ENCODE data around the gene POGK. TPM values are rescaled to one million over a fixed set of nuclear protein-coding genes. Genes with fewer than 3 reads are reported as not detected.
A peak's percentile ranks its signal among the peaks of the same experiment; 100 is the strongest.

POGK gene
- total RNA-seq, 1 donor from 2014 or later = 47.7 TPM

DNA sequence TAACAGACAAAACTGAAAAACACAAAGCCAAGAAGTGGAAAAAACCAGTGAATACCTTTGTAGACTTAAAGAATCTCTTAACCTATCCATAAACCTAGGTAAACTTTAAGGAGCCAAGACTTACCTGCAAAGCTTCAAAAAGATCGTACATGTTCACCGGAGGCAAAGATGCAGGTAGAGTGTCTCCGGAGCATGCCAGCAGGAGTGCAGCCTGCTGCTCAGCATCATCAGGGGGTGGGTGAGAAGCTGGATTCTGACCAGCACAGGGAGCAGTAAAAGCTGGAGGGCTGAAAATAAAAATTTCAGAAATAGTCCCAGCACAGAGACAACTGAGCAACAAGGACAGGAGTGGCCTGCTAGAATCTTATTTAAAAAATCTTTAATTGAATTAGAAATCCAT lies 18.7 kb downstream of the POGK start:
- Histone ChIP-seq H3F3A (ENCODE audit: low read depth) (peaks cover 61% of the 10 kb centered on the region), H3K79me2 (ENCODE audit: low read depth) (peaks cover 28% of the 10 kb centered on the region), H3K4me1 (peaks cover 23% of the 10 kb centered on the region), H3K36me3 (peaks cover 25% of the 10 kb centered on the region), H3K27me3 (no peaks in the 10 kb centered on the region), H3K4me3 (no peak overlapping the region), H4K20me1 (ENCODE audit: low read depth) (peaks cover 64% of the 10 kb centered on the region), H3K27ac (peak overlapping the region; percentile 17), H3K4me2 (no peak overlapping the region), H3K9me3 (ENCODE audit: low read depth) (no peaks in the 10 kb centered on the region), H3K9ac (no peak overlapping the region), H2AFZ (replicated peaks) (no peak overlapping the region)
- H3K36me3 Mint-ChIP-seq = peaks cover 48% of the 10 kb centered on the region
- no peak overlapping the region for H3K27ac Mint-ChIP-seq
- TF ChIP-seq EZH2 (IDR thresholded peaks at IDR 0.05) = no peak
- no peak for TF ChIP-seq EZH2phosphoT487 (IDR thresholded peaks at IDR 0.05)
- TF ChIP-seq CTCF (IDR thresholded peaks at IDR 0.05) = no peak
- DNase-seq (ENCODE audit: low spot score) = no peak
- H3K4me1 Mint-ChIP-seq = peaks cover 6% of the 10 kb centered on the region
- no peak overlapping the region for H3K4me3 Mint-ChIP-seq
- peaks cover 2% of the 10 kb centered on the region for H3K27me3 Mint-ChIP-seq (ENCODE audit: insufficient read depth, low read depth)
- H3K9me3 Mint-ChIP-seq = no peaks in the 10 kb centered on the region

GRCh38 chr1:166858726-166859419 lies 19.6 kb downstream of the POGK start:
- Histone ChIP-seq H3K79me2 (ENCODE audit: low read depth) (peaks cover 35% of the 10 kb centered on the region), H3K4me1 (peaks cover 23% of the 10 kb centered on the region), H2AFZ (replicated peaks) (no peak overlapping the region), H3K27me3 (no peaks in the 10 kb centered on the region), H3K27ac (peak overlapping the region; percentile 16), H3F3A (ENCODE audit: low read depth) (peaks cover 52% of the 10 kb centered on the region), H3K4me2 (peak overlapping the region; percentile 16), H3K4me3 (no peak overlapping the region), H3K9ac (no peak overlapping the region), H3K9me3 (ENCODE audit: low read depth) (no peaks in the 10 kb centered on the region), H4K20me1 (ENCODE audit: low read depth) (peaks cover 67% of the 10 kb centered on the region), H3K36me3 (peaks cover 34% of the 10 kb centered on the region)
- Mint-ChIP-seq H3K4me1 (peaks cover 6% of the 10 kb centered on the region), H3K4me3 (no peak overlapping the region), H3K36me3 (peaks cover 44% of the 10 kb centered on the region), H3K27me3 (ENCODE audit: insufficient read depth, low read depth) (peaks cover 2% of the 10 kb centered on the region), H3K27ac (no peak overlapping the region), H3K9me3 (no peaks in the 10 kb centered on the region)
- DNase-seq (ENCODE audit: low spot score) = peak; percentile 18
- no peak for TF ChIP-seq EZH2phosphoT487 (IDR thresholded peaks at IDR 0.05)
- no peak for TF ChIP-seq EZH2 (IDR thresholded peaks at IDR 0.05)
- no peak for TF ChIP-seq CTCF (IDR thresholded peaks at IDR 0.05)

DNA sequence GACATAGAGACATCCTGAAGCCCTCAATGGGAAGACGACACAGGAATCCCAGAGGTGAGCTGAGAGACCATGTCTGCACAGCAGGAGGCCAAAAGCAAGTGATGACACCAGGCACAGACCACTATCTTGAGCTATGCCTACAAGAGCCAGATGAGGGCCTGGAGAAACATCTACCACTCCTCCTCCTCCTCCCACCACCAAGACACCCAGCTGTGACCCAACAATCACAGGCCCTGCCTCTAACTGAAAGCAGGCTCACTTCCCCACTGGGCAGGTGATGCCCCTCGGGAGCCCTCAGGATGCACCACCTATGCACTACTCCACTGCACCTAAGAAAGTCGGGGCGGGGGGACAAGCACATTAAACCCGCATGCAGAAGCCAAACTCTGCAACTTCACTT lies 20.3 kb downstream of the POGK start:
- H3K4me1 ChIP-seq = peaks cover 23% of the 10 kb centered on the region
- Mint-ChIP-seq H3K9me3 (no peaks in the 10 kb centered on the region), H3K27ac (no peak overlapping the region), H3K4me1 (peaks cover 6% of the 10 kb centered on the region), H3K4me3 (no peak overlapping the region), H3K27me3 (ENCODE audit: insufficient read depth, low read depth) (no peaks in the 10 kb centered on the region), H3K36me3 (peaks cover 40% of the 10 kb centered on the region)
- H3K36me3 ChIP-seq = peaks cover 38% of the 10 kb centered on the region
- no peaks in the 10 kb centered on the region for H3K27me3 ChIP-seq
- TF ChIP-seq EZH2phosphoT487 (IDR thresholded peaks at IDR 0.05) (no peak), EZH2 (IDR thresholded peaks at IDR 0.05) (no peak), CTCF (IDR thresholded peaks at IDR 0.05) (no peak)
- no peak for DNase-seq (ENCODE audit: low spot score)
- H3K4me2 ChIP-seq = no peak overlapping the region
- no peaks in the 10 kb centered on the region for H3K9me3 ChIP-seq (ENCODE audit: low read depth)
- H3K79me2 ChIP-seq (ENCODE audit: low read depth) = peaks cover 43% of the 10 kb centered on the region
- peaks cover 65% of the 10 kb centered on the region for H4K20me1 ChIP-seq (ENCODE audit: low read depth)
- H2AFZ ChIP-seq (replicated peaks) = no peak overlapping the region
- peaks cover 45% of the 10 kb centered on the region for H3F3A ChIP-seq (ENCODE audit: low read depth)
- no peak overlapping the region for H3K27ac ChIP-seq
- H3K4me3 ChIP-seq = no peak overlapping the region
- H3K9ac ChIP-seq = no peak overlapping the region

Measured in neural progenitor cell (in vitro differentiated cells).